HCT116 (cell line): ENCODE data around the gene RFXANK. TPM values are rescaled to one million over a fixed set of nuclear protein-coding genes. Genes with fewer than 3 reads are reported as not detected.

Experiments used
- ATAC-seq: fragments of 200-7000 bp; cut with Tn5 transposase; 2 replicates; pipeline ENCODE4 v1.9.1; 2020; ENCODE audit warnings: mild to moderate bottlenecking, moderate library complexity
- BruUV-seq: library from RNA; stranded (reverse); fragments of 400-500 nt; replicated peaks from 2 replicates; lab custom pipeline; 2021; lab: Mats Ljungman, UMichigan
- CTCF ChIA-PET: fragments of 300-600 bp; sonication (Branson Sonifier 250); formaldehyde crosslinking; loops from one replicate; lab custom pipeline; 2021; ENCODE audit warnings: antibody characterized with exemption; lab: Charles Lee
- POLR2A ChIA-PET: fragments of 300-600, 350-600 bp; sonication (Branson Sonifier 250); formaldehyde crosslinking; loops from one replicate; lab custom pipeline; 2021; ENCODE audit warnings: antibody characterized with exemption; lab: Charles Lee
- RAD21 ChIA-PET, 2 experiments: fragments of 300-600 bp; sonication (Branson Sonifier 250); formaldehyde crosslinking; loops; one replicate each; lab custom pipeline; 2023; ENCODE audit warnings: low total read pairs in 2 of 2; ENCODE audit not compliant: uncharacterized antibody in 2 of 2, unreplicated experiment in 2 of 2, low non-redundant PET in 1 of 2; lab: Charles Lee
- DNase-seq: peaks from one replicate; pipeline ENCODE4 v3.0.0-alpha.2; 2010; ENCODE audit warnings: low read depth, low spot score
- H2AFZ ChIP-seq: fragments of 200-600 bp; shearing (Covaris generic), sonication (generic); 2 replicates; pipeline ENCODE4 v1.6.1; 2017; ENCODE audit warnings: low read depth, mixed run types, mixed read lengths, antibody characterized with exemption, low read length; ENCODE audit not compliant: poor library complexity, severe bottlenecking
- H3K27ac ChIP-seq: 2 replicates; pipeline ENCODE4 v1.5.1; 2012; ENCODE audit warnings: low read depth, low read length
- H3K27me3 ChIP-seq: fragments of 200-600 bp; sonication (generic); 2 replicates; pipeline ENCODE4 v1.6.1; 2016; ENCODE audit warnings: mixed run types, low read length, mixed read lengths; ENCODE audit not compliant: insufficient read depth
- H3K36me3 ChIP-seq, 2 experiments: fragments of 200-500 bp in 1 of 2; fragments of 200-600 bp in 1 of 2; sonication (Bioruptor generic) in 1 of 2; sonication (generic) in 1 of 2; 2 replicates each; pipeline versions ENCODE4 v1.5.1 to v1.6.1; 2014 to 2016; ENCODE audit warnings: low read length in 2 of 2, inconsistent platforms in 1 of 2, mixed read lengths in 1 of 2, mixed run types in 1 of 2; ENCODE audit not compliant: insufficient read depth in 2 of 2, control insufficient read depth in 1 of 2
- H3K4me1 ChIP-seq, 2 experiments: fragments of 200-600 bp in 1 of 2; sonication (generic) in 1 of 2; 2 replicates each; pipeline versions ENCODE4 v1.5.1 to v1.6.1; 2012 to 2017; ENCODE audit warnings: low read length in 2 of 2, inconsistent platforms in 1 of 2, mild to moderate bottlenecking in 1 of 2, mixed read lengths in 1 of 2, mixed run types in 1 of 2, moderate library complexity in 1 of 2; ENCODE audit not compliant: insufficient read depth in 2 of 2, control insufficient read depth in 1 of 2
- H3K4me2 ChIP-seq: fragments of 200-600 bp; sonication (generic); 2 replicates; pipeline ENCODE4 v1.6.1; 2017; ENCODE audit warnings: mixed run types, low read length, mixed read lengths
- H3K4me3 ChIP-seq, 2 experiments: fragments of 200-600 bp in 1 of 2; sonication (generic) in 1 of 2; replicated peaks in 1 of 2; 2 replicates each; pipeline ENCODE4 v1.5.1; 2011 to 2016; ENCODE audit warnings: low read length in 2 of 2, control low read depth in 1 of 2, low read depth in 1 of 2, mild to moderate bottlenecking in 1 of 2, mixed read lengths in 1 of 2, mixed run types in 1 of 2
- H3K79me2 ChIP-seq: fragments of 200-600 bp; sonication (generic); 2 replicates; pipeline ENCODE4 v1.6.1; 2017; ENCODE audit warnings: mild to moderate bottlenecking, mixed run types, low read length, moderate library complexity, mixed read lengths; ENCODE audit not compliant: insufficient read depth
- H3K9ac ChIP-seq: fragments of 200-600 bp; sonication (generic); 2 replicates; pipeline ENCODE4 v1.6.1; 2016; ENCODE audit warnings: low read length, mixed read lengths
- H3K9me2 ChIP-seq: fragments of 200-600 bp; sonication (generic), shearing (Covaris generic); 2 replicates; pipeline ENCODE4 v1.6.1; 2017; ENCODE audit warnings: mixed run types, mild to moderate bottlenecking, moderate library complexity; ENCODE audit not compliant: insufficient read depth
- H3K9me3 ChIP-seq, 2 experiments: fragments of 200-500 bp in 1 of 2; fragments of 200-600 bp in 1 of 2; sonication (Bioruptor generic) in 1 of 2; sonication (generic) in 1 of 2; 2 replicates each; pipeline ENCODE4 v1.6.1; 2014 to 2017; ENCODE audit warnings: low read length in 2 of 2, mixed read lengths in 2 of 2, inconsistent platforms in 1 of 2, low read depth in 1 of 2, mild to moderate bottlenecking in 1 of 2, mixed run types in 1 of 2, moderate library complexity in 1 of 2; ENCODE audit not compliant: control insufficient read depth in 1 of 2, insufficient read depth in 1 of 2
- H4K20me1 ChIP-seq: fragments of 200-600 bp; sonication (generic), shearing (Covaris generic); 2 replicates; pipeline ENCODE4 v1.6.1; 2017; ENCODE audit warnings: mixed run types, mild to moderate bottlenecking, moderate library complexity; ENCODE audit not compliant: insufficient read depth
- CBX3 ChIP-seq: IDR thresholded peaks from 2 replicates; pipeline ENCODE4 v1.6.1; 2012; ENCODE audit warnings: low read depth
- ELF1 ChIP-seq: IDR thresholded peaks from 2 replicates; pipeline ENCODE4 v1.6.1; 2012; ENCODE audit warnings: low read depth, borderline replicate concordance
- EZH2 ChIP-seq: fragments of 200-600 bp; sonication (generic); IDR thresholded peaks from 2 replicates; pipeline ENCODE4 v1.6.1; 2017; ENCODE audit warnings: antibody characterized with exemption, mixed run types
- EZH2phosphoT487 ChIP-seq: fragments of 200-600 bp; IDR thresholded peaks from 2 replicates; pipeline ENCODE4 v1.6.1; 2018; ENCODE audit warnings: antibody characterized with exemption, borderline replicate concordance
- JUND ChIP-seq: IDR thresholded peaks from 2 replicates; pipeline ENCODE4 v1.6.1; 2012
- POLR2A ChIP-seq: IDR thresholded peaks from 2 replicates; pipeline ENCODE4 v1.7.0; 2011; ENCODE audit warnings: borderline replicate concordance; ENCODE audit not compliant: insufficient read depth, insufficient read length; ENCODE audit errors: extremely low read depth
- RAD21 ChIP-seq: IDR thresholded peaks from 2 replicates; pipeline ENCODE4 v1.6.1; 2012; ENCODE audit warnings: low read depth, mild to moderate bottlenecking
- SIN3A ChIP-seq: IDR thresholded peaks from 2 replicates; pipeline ENCODE4 v1.6.1; 2012; ENCODE audit warnings: low read depth
- SP1 ChIP-seq: IDR thresholded peaks from 2 replicates; pipeline ENCODE4 v1.6.1; 2012; ENCODE audit warnings: low read depth
- YY1 ChIP-seq: IDR thresholded peaks from 2 replicates; pipeline ENCODE4 v1.6.1; 2011; ENCODE audit warnings: low read length, low read depth, moderate library complexity, mild to moderate bottlenecking; ENCODE audit not compliant: insufficient replicate concordance; ENCODE audit errors: extremely low read depth
- ZFX ChIP-seq: fragments of 450-650 bp; IDR thresholded peaks from 2 replicates; pipeline ENCODE4 v1.6.1; 2017
- ZNF274 ChIP-seq: fragments of 200-500 bp; sonication (Bioruptor generic); IDR thresholded peaks from 2 replicates; pipeline ENCODE4 v1.6.1; 2014; ENCODE audit warnings: mild to moderate bottlenecking, low read depth, low read length, inconsistent platforms
- intact Hi-C: fragments of 100-400 bp; cut with micrococcal nuclease; formaldehyde crosslinking; loops from 2 replicates; pipeline ENCODE4 v1.10.0; 2022
- total RNA-seq: library from RNA; stranded (reverse); gene quantifications from one replicate; pipeline ENCODE4 v1.2.1, GENCODE V29; 2021; ENCODE audit not compliant: unreplicated experiment
- TF ChIP-seq, protein P1 (sequence below): IDR thresholded peaks from 2 replicates; pipeline ENCODE4 v1.6.1; 2011; ENCODE audit warnings: mild to moderate bottlenecking, low read length, moderate library complexity; ENCODE audit not compliant: insufficient replicate concordance; ENCODE audit errors: extremely low read depth
- TF ChIP-seq, protein P2 (sequence below), 3 experiments: fragments of 200-600 bp in 1 of 3; sonication (generic) in 1 of 3; IDR thresholded peaks in 2 of 3; conservative IDR thresholded peaks in 1 of 3; 2 replicates each; pipeline ENCODE4 v1.5.1; 2012 to 2017; ENCODE audit warnings: low read depth in 2 of 3, low read length in 2 of 3, antibody characterized with exemption in 1 of 3, borderline replicate concordance in 1 of 3, control low read depth in 1 of 3, mild to moderate bottlenecking in 1 of 3, mixed read lengths in 1 of 3, mixed run types in 1 of 3, moderate library complexity in 1 of 3; ENCODE audit not compliant: insufficient read depth in 1 of 3

The RFXANK gene
- total RNA-seq, 1 experiment from 2014 or later, result 78.9 TPM

- H3K27me3 ChIP-seq, result no peaks in the 10 kb centered on the region
- no peak overlapping the region for H3K4me3 ChIP-seq
- peaks cover 5 to 8% of the 10 kb centered on the region in 2 experiments; a peak in 2 of 4 replicates for H3K4me1 ChIP-seq
- CTCF ChIA-PET, result no interaction called here
- no TSS peak for BruUV-seq
- no peaks in the 10 kb centered on the region for H3K9me3 ChIP-seq
- ATAC-seq (no peak), DNase-seq (no peak)
- no peaks in the 10 kb centered on the region for H4K20me1 ChIP-seq
- H3K27ac ChIP-seq, result no peak overlapping the region
- POLR2A ChIA-PET, result no interaction called here
- intact Hi-C loops, result no loop called here
- H3K36me3 ChIP-seq, result no peaks in the 10 kb centered on the region
- H3K9ac ChIP-seq, result no peak overlapping the region
- RAD21 ChIA-PET, result no interaction called here
- no peaks in the 10 kb centered on the region for H3K9me2 ChIP-seq
- no peak overlapping the region for H2AFZ ChIP-seq
- no peak overlapping the region for H3K4me2 ChIP-seq
- no peaks in the 10 kb centered on the region for H3K79me2 ChIP-seq
- no peak for TF ChIP-seq ZNF274
- TF ChIP-seq JUND, result no peak
- no peak for TF ChIP-seq RAD21
- TF ChIP-seq ZFX, result no peak
- TF ChIP-seq POLR2A, result no peak
- TF ChIP-seq, protein P1, sequence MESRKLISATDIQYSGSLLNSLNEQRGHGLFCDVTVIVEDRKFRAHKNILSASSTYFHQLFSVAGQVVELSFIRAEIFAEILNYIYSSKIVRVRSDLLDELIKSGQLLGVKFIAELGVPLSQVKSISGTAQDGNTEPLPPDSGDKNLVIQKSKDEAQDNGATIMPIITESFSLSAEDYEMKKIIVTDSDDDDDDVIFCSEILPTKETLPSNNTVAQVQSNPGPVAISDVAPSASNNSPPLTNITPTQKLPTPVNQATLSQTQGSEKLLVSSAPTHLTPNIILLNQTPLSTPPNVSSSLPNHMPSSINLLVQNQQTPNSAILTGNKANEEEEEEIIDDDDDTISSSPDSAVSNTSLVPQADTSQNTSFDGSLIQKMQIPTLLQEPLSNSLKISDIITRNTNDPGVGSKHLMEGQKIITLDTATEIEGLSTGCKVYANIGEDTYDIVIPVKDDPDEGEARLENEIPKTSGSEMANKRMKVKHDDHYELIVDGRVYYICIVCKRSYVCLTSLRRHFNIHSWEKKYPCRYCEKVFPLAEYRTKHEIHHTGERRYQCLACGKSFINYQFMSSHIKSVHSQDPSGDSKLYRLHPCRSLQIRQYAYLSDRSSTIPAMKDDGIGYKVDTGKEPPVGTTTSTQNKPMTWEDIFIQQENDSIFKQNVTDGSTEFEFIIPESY, result no peak
Observed at GRCh38 chr19:19213426-19214158, 21.5 kb downstream of the RFXANK start.

GRCh38 chr19:19214159-19214490 lies 22.1 kb downstream of the RFXANK start:
- no TSS peak for BruUV-seq
- Histone ChIP-seq H3K79me2 (no peaks in the 10 kb centered on the region), H3K27ac (no peak overlapping the region), H3K36me3 (no peaks in the 10 kb centered on the region), H3K4me2 (no peak overlapping the region), H3K27me3 (no peaks in the 10 kb centered on the region), H3K9me3 (no peaks in the 10 kb centered on the region), H3K4me3 (no peak overlapping the region), H3K9ac (no peak overlapping the region), H3K9me2 (no peaks in the 10 kb centered on the region), H4K20me1 (no peaks in the 10 kb centered on the region), H2AFZ (no peak overlapping the region), H3K4me1 (peaks cover 5 to 8% of the 10 kb centered on the region in 2 experiments; a peak in 2 of 4 replicates)
- intact Hi-C loops, result no loop called here
- POLR2A ChIA-PET, result no interaction called here
- RAD21 ChIA-PET, result no interaction called here
- CTCF ChIA-PET, result no interaction called here
- no peak for DNase-seq
- no peak for ATAC-seq
- no peak for TF ChIP-seq YY1
- TF ChIP-seq POLR2A, result no peak
- no peak for TF ChIP-seq EZH2phosphoT487
- TF ChIP-seq, protein P1, result no peak
- TF ChIP-seq SIN3A, result no peak
- no peak for TF ChIP-seq CBX3
- no peak for TF ChIP-seq ELF1
- TF ChIP-seq, protein P2, sequence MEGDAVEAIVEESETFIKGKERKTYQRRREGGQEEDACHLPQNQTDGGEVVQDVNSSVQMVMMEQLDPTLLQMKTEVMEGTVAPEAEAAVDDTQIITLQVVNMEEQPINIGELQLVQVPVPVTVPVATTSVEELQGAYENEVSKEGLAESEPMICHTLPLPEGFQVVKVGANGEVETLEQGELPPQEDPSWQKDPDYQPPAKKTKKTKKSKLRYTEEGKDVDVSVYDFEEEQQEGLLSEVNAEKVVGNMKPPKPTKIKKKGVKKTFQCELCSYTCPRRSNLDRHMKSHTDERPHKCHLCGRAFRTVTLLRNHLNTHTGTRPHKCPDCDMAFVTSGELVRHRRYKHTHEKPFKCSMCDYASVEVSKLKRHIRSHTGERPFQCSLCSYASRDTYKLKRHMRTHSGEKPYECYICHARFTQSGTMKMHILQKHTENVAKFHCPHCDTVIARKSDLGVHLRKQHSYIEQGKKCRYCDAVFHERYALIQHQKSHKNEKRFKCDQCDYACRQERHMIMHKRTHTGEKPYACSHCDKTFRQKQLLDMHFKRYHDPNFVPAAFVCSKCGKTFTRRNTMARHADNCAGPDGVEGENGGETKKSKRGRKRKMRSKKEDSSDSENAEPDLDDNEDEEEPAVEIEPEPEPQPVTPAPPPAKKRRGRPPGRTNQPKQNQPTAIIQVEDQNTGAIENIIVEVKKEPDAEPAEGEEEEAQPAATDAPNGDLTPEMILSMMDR (IDR thresholded peaks at IDR 0.05 in 2 of 3, conservative IDR thresholded peaks at IDR 0.05 in 1 of 3; ENCODE audit: borderline replicate concordance in 1 of 3, insufficient read depth in 1 of 3, low read depth in 2 of 3, low read length in 2 of 3), result no peak
- TF ChIP-seq EZH2, result no peak
- no peak for TF ChIP-seq SP1
- TF ChIP-seq ZFX, result no peak
